NCI-H1092 (cell line): Measurements from ENCODE around the gene CACNA2D2.
A peak's percentile ranks its signal among the peaks of the same experiment; 100 is the strongest.

Experiments
- DNase-seq: peaks from one replicate; lab custom pipeline; 2025; lab: John Stamatoyannopoulos, UW

CACNA2D2 gene

DNA sequence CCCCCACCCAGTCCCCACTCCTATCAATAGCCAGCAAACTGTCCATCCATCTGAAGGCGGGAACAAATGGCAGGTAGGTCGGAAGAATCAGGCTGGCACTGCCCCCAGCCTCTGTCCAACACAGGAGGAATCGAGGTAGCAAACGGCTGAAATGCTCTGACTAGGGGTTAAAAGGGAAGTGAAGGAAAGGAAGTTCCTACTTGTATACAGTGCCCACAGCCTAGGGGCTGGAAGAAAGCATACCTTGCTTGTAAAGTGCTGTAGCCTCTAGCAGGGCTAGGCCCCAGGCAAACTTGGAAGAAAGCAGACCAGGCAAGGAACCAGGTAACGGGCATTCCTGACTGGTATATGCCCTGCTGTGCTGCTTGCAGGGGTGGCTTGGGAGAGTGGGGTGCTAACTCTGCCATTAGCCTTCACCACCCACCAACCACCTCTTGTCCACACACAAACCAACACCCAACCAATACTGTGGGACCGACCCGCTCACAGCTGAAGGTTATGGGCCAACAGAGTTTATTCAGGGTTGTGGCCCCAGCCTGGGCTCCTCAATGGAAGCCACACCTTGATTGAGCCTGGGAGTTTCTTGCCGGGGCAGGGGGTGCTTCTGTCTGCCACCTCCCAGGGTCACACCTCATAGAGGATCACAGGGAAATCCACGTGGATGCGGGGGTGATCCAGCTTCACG is 177.8 kb downstream of the CACNA2D2 start:
- DNase-seq: no peak

DNA sequence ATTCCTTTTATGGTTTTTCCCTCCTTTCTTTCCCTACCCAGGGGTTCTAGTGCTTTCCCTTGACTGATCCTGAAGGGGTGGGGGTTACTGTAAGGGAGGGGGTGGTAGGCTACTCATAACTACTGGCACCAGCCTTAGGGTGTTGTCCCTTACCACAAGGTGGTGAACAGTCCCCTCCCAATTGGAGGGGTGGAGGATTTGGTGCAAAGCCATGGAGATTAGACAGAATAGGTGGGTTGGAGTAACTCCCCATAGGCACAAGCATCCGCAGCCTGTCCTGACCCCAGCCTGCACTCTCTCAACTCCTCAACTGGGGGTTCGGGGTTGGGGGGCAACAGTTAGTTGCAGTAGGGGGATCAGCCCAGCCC is 178.3 kb downstream of the CACNA2D2 start:
- no peak for DNase-seq

DNA sequence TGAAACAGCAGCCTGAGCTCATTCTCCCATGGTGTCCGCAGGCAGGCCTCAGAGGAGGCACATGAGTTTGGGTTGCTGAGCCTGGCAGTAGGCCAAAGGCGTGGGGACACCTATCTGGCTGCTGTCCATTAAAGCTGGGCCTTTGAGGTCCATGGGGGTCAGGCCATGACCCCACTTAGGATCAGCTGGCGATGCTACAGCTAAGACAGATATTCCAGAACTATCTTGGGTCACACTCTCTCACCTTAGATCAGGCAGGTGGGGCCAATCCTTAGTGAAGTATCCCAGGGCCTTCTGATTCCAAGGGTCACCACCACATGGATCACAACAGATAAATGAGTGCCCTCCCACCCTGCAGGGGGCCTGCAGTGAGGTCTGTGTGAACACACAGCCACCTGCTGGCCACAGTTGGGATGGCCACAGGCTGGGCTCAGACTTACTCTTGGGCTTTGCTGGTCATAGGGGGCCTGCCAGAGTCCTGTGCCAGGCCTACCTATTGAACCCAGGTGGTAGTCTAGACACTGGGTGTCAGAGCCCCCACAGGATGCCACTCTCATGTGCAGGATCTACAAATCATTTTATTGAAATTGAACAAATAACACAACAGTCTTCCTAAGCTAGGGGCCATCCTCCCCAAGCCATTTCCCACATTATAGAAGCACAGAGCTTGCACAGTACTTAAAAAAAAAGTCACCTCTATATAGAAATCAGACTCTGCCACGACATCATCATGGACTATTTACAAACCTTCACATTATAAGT is 178.9 kb downstream of the CACNA2D2 start:
- peak; percentile 25 for DNase-seq

DNA sequence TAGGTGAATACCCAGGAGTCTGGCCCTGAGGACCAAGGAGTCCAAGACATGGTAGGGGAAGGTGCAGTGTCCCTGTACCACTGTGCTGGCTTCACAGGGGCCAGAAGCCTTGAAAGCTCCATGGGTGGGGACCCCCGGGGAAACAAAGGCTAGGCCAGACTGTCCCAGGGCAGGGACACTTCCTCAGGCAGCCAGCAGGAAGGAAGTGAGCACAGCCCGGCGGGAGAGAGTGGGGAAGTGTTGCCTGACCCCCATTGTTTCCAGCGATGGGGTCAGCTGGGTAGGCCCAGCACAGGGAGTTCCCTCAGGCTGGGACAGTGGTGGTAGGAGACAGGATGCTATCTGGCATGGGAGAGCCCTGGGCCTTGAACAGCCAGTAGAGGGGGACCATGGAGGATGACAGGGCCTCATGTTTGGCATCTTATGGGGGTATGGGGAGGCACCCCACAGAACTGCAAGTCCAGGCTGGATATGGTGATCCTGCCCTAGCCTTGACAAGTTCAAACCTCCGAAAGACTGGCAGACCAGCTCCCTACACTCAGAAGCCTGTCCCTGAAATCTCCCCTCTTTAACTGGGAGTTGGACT is 179.7 kb downstream of the CACNA2D2 start:
- no peak for DNase-seq

DNA sequence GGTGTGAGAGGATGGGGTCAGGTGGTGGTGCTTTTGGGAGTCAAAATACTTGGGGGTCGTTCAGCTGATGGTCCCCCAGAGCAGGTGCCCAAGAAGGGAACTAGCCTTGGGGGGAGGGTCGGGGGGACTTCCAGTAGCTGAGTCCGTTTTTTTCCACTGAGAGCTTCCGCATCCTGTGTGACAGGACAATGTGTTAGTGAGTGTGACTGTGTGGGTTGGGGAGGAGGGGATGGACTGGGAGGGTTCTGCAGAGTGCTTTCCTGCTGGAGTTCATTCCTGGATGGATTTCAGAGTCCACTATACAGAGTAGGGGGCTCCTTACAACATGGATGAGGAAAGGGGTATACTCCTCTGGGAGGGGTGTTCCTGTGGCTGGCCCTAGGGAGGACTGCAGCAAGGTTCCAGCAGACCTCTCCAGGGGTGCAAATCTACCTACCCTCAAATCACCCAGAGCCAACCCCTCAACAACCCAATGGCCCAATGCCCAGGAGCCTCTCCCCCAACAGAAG is 180.3 kb downstream of the CACNA2D2 start:
- no peak for DNase-seq

DNA sequence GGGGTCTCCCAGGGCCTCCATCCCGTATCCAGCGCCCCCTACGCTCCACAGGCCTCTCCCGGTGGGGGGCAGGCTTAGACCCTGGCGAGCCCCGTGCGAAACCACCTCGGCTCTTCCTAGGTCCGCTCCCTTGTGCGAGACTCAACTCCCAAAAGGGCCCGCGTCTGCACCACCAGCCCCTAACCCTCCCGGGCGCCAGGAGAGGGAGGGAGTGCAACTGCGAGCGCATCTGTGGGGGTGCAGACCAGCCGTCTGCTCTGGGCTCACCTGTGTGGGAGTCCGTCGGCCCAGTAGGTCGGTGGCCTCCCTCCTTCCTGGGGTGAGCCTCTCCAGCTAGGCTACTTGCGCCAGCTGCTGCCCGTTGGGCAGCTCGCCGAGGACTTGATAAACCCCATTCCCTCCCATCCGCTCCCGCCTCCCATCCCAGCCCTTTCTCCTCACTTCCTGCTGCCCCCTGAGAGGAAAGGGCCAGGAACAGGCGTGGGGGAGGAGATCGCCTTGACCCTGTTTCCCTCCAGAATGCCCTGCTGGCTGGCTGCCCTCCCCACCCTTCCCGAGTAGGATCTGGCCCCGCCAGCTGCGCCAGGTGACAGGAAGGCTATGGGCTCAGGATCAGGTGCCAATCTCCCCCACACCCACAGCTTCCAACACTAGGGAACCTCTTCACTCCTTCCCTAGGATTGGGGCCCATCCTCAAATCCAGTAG is 180.9 kb downstream of the CACNA2D2 start, which contains the start of gene HYAL2:
Gene HYAL2 (minus strand): TSS at position 360 of the 706 bp plus-strand sequence. CDS start 2,256 bp downstream, outside the sequence.
- DNase-seq: peak; percentile 33

DNA sequence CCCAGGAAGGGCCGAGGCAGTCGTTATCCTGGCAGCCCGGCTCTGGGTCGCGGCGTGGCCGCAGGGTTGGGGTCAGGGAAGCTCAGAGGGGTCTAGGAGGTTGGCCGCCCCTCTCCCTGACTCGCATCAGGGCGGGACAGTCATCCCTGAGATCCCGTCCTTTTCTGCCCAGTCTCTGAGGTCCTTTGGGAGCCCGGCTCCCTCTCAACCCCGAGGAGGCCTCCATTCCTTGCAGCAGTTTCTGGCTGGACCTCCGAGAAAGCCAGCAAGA is 181.4 kb downstream of the CACNA2D2 start:
- DNase-seq: no peak

DNA sequence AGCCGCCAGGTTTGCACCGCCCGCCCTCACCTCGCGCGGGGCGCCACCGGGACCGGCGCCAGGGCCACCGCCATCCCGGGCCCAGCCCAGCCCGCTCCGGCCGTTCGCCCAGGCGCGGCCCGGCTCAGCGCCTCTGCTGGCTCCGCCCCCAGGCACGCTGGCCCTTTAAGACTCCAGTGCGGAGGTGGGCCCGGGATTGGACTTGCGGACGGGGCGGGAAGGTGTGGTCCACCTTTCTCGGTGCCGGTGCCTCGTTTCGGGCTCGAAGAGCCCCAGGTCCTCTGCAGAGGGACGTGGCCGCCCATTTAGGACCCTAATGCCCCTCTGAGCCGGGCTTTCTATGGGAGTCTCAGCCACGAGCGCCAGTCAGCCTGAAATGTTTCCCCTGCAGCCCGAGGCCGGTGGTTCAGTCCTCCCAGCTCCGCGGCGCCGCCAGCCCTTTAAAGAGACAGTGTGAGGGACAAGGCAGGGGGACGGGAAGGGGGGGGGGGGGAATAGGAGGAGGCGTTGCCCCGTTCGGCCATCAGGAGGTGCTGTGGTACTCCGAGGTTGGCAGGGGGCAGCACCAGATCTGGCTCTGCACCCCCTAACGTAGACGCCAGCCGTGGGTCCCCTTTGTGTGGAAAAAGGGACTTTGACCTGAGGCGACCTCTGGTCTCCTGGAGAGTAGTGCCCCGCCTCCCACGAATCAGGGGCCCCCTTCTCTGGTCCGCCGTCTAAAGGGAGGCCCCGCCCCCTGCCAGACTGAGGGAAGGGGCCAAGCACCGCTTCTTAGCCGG is 181.9 kb downstream of the CACNA2D2 start:
- DNase-seq: peak; percentile 65

DNA sequence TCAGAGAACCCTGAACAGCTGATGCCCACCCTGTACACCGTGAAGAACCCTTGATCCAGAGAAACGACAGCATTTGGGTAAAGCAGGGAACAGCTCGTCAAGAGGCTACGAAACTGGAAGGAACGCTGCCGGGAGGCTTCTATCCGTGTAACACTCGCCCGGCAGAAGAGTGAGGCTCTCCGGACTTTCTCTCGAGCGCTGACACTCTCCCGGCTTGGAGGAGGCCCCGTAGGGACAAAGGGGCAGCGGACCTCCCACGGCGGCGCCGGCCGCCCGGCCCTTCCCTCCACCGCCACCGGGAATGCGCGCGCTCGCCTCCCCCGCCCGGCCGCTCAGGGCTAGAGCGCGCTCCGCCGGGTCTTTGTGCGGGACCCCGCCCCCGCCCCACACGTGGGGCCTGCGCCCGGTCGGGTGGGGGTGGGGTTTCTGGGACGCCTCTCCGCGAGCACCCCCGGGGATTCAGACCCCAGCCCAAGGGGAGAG is 182.5 kb downstream of the CACNA2D2 start:
- peak; percentile 53 for DNase-seq

DNA sequence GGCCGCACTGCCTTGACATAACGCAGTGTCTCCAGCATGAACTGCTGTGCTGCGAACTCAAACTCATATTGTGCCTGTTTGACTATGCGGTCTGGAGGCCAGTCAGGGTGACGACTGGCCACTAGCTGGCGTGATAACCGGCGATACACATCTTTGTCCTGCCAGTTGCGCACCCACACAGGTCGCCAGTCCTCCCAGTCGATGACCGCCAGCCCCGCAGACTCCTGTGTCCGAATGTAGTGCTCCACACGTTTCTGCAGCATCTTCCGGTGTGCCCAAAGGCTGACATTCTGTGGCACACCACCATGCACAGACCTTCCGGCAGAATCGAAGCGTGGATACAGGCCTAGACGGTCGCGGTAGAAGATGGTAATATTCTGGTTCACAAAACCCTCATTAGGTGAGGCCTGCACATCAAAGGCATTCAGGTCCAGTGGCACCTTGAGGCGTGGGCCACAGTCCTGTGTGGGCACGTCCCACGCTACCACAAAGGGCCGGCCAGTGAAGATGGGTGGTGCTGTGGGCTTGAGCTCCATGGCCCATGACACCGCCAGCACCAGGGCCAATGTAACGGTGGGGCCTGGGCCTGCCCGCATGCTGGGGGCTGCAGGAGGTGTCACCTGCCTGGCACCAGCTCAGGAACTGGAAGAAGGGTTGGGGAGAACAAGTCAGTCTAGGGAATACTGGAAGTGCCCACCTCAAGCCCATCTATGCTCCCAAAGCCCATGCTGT is 183.4 kb downstream of the CACNA2D2 start:
- DNase-seq: no peak

DNA sequence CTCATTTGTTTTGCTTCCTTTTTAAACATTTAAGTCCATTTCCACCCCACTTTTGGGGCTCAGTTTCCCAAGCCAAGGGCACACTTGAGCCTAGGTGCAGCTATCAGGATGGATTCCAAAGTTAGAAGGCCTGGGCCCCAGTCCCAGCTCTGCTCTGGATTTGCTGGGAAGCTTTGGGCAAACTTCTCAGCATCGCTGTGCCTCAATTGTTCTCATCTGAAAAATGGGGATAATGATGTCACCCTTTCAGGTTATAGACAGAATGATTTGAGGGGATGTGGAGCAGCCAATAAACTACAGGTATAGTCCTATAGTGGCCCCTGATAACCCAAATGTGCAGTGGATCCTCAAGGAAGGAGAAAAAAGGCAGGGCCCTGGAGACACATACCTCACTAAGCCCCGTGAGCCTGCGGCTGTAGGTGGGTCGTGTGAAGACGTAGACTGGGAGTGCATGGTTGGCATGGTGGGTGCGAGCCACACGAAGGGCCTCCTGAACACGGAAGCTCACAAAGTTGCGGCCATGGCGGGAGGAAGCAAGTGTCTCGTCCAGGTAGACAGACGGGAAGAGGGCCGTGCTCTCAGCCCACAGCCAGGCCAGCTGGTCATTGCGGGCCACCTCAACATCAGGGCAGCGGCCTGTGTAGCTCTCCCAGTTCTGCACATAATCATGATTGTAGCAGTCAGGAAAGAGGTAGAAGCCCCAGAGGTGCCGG is 184.1 kb downstream of the CACNA2D2 start:
- DNase-seq: no peak

DNA sequence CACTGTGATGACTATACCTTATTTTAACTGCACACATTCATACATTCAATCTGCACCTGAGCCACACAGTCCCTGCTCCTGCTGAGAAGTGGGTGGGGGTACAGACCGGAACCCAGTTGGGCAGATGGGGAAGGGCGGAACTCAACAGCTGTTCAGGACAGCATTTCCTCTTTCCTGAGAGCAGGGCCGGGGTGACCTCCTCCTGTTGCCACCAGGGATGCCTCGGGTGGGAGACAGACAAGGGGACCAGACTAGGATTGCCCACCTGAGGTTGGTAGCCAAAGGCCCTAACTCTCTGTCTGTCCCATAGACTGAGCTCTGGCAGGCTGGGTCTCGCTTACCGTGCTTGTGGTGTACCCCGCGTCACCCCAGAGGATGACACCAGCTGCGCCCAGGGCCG is 184.8 kb downstream of the CACNA2D2 start:
- DNase-seq: no peak

DNA sequence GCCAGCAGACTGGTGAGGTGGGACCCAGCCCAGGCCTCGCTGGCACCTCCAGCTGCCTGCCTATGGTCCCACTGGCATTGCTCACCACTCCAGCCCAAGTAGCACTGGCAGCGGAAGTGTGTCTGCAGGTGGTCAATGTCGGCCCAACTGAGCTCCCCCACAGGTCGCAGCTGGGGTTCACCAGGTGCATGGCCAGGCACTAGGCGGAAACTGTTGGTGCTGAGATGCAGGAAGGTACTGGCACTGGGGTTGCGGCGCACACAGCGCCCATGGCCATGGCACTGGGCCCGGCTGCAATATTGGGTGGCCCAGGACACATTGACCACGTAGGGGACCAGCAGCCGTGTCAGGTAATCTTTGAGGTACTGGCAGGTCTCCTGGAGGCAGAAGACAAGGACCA is 185.3 kb downstream of the CACNA2D2 start:
- DNase-seq: no peak

DNA sequence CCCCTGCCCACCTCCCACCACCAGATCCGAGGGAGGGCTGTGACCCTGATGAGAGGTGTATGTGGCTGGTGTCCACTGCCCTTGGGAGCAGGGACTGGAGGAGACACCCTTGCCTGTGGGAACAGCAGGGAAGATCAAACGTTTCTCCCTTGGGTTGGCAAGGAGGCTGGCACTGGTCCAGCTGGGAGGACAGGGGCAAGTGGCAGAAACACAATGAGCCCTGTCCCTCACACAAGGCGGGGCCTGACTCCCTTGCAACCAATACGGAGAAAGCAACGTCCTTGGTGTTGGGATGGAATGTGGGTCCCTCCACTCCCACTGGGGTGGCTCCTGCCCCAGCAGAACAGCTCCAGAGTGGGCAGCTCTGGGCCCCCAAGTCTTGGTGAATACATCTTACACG is 186.1 kb downstream of the CACNA2D2 start:
- no peak for DNase-seq

DNA sequence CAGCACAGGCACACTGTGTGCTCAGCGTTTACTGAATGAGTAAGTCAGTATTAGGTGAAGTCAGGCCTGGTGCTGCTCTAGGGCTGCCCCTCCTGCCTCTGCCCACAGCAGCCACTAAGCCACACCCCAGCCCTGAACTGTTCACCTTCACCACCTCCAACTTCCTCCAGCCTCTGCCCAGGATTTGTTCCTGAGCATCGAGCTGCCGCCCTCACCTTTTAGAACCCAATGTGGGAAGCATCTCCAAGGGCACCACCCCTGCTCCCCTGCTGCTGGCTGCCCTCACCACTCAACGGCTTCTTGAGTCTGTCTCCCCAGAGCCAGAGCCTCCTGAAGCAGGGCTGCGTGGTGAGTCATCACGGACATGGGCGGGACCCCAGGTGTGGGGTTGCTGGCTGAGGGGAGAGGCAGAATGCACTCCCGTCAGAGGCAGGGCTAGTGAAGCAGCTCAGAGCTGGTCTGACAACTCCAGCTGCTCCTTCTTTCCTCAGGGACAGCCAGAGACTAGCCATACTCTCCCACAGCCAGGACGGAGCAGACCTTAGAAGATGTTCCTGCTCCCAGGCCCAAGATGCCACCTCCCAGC is 186.7 kb downstream of the CACNA2D2 start:
- no peak for DNase-seq

DNA sequence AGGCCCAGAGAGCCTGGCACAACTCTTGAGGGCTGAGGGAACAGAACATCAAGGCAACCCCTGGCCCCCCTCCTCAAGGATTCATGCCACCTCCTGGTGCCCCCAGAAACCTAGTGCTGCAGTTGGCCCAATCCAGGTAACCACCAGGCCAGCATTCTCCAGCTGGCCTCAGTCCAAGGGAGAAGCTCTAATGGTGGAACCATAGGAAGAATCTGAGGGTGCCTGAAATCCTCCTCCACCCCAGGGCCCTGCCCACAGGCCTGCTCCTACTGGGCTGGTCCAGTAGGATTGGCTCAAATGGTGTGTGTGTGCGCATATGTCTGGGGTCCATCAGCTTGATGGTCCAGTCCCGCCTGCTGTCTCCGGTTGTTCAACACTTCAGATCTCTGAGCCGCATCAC is 188.6 kb downstream of the CACNA2D2 start:
- DNase-seq: no peak

DNA sequence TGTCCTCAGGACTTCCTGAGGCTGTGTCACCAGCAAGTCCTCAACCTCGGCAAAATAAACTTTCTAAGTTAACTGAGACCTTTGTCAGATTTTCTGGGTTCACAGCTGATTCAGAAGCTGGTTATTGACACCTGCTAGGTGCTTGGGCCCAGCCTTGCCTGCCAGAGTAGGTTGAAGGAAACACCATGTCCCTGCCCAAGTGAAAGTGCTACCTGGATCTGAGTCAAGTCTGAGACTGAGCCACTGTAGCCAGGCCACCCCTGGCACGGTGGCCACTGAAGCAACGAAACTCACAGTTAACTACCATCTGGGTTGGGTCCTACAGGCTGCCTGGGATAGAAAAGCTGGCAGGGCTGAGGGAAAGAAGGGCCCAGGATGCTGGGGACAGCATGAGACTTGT is 189.1 kb downstream of the CACNA2D2 start:
- DNase-seq: no peak
